GM18861 (cell line): ENCODE results near the gene IQCE.
"Not testable (repeated sequence)": the region's sequence is repeated elsewhere in the genome, so short reads cannot be mapped to it uniquely, and the experiment has no call there.

Experiments
- ATAC-seq: cut with Tn5 transposase; IDR thresholded peaks from one replicate; pipeline ENCODE4 v1.9.1; 2021; ENCODE audit not compliant: unreplicated experiment

The IQCE gene

DNA sequence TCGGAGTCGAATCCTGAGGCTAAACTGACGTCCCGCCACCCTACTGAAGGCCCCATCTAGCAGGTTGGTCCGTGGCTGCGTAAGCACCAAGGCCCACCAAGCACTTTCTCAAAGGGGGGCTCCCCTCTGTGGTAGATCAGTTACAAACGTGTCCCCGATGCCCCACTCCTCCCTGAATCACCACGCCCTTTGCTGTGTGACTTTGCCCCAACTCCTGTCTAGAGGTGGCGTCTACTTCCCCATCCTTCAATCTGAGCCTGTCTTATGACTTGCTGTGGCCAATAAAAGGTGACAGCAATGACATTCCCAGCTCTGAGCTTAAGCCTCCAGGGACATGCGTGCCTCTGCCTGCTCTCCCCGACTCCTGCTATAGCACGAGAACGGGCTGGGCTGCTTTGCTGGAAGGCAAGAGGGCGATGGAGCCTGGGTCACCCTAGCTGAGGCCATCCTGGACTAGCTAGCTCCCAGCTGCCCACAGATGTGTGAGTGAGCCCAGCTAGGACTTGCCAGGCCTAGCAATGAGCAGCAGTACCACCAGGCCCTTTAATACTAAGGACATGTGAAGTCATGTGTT lies 26.5 kb upstream of the IQCE start:
- not testable (repeated sequence) for ATAC-seq

- not testable (repeated sequence) for ATAC-seq
Measured at GRCh38 chr7:2532816-2533215, 26.0 kb upstream of the IQCE start.

- ATAC-seq: not testable (repeated sequence)
Measured at GRCh38 chr7:2533566-2533965, 25.2 kb upstream of the IQCE start.

DNA sequence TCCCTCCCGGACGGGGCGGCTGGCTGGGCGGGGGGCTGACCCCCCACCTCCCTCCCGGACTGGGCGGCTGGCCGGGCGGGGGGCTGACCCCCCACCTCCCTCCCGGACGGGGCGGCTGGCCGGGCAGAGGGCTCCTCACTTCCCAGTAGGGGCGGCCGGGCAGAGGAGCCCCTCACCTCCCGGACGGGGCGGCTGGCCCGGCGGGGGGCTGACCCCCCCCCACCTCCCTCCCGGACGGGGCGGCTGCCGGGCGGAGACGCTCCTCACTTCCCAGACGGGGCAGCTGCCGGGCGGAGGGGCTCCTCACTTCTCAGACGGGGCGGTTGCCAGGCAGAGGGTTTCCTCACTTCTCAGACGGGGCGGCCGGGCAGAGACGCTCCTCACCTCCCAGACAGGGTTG lies 24.6 kb upstream of the IQCE start:
- not testable (repeated sequence) for ATAC-seq

GRCh38 chr7:2535872-2536627 lies 22.7 kb upstream of the IQCE start:
- not testable (repeated sequence) for ATAC-seq

- ATAC-seq: no peak
Measured at GRCh38 chr7:2537981-2538851, 20.6 kb upstream of the IQCE start.

GRCh38 chr7:2539031-2539911 lies 19.5 kb upstream of the IQCE start:
- no peak for ATAC-seq

DNA sequence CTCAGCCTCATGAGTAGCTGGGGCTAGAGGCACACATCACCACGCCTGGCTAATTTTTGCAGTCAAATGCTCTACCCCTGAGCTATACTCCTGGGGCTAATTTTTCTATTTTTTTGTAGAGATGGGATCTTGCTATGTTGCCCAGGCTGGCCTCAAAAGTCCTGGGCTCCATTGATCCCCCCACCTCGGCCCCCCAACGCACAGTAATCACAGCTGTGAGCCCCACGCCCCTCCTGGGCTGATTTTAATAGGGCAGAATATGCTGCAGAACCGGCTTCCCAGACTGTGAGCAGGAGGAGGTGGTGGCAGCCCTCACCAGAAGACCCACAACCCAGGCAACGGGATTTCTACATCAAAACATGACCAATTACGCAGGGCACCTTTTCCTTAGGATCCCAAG lies 18.6 kb upstream of the IQCE start:
- ATAC-seq: no peak

DNA sequence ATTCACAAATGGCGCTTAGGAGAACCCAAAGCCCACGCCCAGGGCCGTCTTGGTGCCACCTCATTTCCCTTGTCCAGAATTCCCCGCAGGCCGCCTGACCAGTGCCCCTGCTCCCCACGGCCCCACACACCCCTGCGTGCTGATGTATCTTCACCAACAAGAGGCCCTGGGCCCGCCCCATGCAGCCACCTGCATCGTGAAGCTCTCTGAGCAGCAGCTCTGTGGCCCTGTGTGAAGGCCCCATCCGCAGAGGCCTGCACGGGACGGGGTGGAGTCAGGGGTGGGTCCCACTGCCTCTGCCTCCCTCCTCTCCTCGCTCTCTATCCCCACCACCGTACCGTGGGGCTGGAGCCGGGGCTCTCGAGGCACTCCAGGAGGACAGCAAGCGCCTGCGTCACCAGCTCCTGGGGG lies 18.1 kb upstream of the IQCE start:
- ATAC-seq: no peak

- ATAC-seq: no peak
Measured at GRCh38 chr7:2541291-2542010, 17.3 kb upstream of the IQCE start.

DNA sequence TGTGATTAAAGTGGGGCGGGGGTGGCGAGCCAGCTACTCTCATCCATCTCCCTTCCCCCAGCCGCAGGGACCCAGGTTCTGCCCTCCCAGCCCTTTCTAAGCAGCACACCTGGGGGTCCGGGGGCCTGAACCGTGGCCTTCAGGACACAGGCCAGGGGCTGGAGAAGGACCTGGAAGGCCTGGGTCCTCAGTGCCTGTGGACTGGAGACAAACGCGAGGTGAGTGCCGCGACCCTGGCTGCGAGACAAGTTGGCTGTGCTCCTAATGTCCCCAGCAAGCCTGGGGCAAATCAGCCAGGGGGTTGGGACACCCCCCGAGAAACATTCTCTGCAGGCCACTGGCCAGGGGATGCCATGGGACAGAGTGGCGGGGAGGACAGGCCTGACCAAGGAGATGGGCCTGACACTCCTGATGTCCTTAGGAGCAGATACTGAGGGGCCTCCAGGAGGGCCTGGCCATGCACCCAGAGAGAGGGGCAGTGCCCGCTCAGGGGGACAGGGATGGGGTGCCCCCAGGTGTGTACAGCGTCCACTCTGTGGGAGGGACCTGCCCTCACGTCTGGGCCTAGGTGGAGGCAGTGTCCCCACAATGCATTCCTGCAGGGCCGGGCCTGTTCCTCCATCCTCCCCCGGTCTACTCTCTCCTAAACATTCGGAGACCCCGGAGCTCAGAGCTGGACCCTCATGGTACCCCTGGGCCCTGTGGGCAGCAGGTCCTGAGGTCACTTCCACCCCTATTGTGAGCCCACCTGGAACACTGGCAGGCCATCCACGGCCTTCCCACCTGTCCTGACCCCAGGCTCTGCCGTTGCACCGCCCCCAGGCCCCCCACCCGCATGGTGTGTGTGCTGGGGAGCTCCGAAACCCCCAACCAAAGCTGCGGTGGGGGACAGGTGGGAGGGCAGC lies 16.5 kb upstream of the IQCE start:
- no peak for ATAC-seq

GRCh38 chr7:2542916-2543871 lies 15.6 kb upstream of the IQCE start:
- ATAC-seq: no peak

- no peak for ATAC-seq
Measured at GRCh38 chr7:2544541-2545188, 14.1 kb upstream of the IQCE start.

DNA sequence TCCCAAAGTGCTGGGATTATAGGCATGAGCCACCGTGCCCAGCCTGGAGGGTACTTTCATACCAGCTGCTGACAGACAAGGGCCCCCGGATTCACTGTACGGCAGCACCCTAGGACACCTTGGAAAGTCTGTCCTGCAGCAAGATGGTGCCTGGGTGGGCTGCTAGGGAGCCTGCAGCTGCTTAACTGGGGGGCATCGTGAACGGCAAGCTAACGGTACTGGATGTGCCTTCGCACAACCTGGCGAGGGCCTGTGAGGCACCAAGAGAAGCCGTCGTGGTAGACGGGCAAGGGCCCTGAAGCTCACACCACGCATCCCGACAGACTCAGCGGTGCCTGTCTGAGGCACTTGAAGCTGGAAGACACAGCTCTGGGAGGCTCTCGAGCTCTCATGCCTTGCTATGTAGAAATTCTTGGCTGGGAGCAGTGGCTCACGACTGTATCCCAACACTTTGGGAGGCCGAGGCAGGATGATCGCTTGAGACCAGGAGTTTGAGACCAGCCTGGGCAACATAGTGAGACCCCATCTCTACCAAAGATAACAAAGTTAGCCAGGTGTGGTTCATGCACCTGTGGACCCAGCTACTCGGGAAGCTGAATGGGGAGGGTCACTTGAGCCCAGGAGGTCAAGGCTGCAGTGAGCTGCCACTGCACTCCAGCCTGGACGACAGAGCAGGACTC lies 12.9 kb upstream of the IQCE start:
- no peak for ATAC-seq

DNA sequence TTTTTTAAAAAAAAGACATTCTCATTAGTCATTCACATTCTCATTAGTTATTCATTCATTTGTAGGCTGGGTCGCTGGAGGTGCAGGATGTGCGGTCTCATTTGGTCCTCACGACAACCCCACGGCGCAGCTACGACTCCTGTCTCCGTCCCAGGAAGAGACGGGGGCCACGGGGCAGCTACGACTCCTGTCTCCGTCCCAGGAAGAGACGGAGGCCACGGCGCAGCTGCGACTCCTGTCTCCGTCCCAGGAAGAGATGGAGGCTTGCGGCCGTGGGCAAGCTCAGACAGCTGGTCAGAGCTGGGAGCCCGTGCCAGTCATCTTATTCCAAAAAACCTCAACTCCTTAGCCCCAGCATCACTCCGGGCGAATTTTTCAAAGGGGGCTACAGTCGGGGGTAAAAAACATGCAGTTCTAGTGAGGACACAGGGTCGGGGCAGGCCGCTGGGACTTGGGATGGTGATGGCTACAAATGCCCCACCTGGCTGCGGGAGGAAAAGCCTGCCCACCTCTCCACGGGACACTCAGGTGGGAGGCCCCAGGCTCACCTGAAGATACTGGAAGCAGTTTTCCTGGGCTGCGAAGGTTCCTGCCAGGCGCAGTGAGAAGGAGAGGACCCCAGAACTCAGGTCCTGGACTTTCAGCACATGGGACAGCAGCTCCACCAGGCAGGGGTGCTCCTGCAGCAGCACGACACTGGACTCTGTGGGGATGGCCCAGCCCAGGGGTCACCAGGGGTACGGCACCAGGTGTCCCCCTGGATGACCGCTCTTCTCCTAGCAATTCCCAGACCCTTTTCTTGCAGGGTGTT lies 11.8 kb upstream of the IQCE start:
- no peak for ATAC-seq

GRCh38 chr7:2551418-2551817 lies 7.4 kb upstream of the IQCE start:
- no peak for ATAC-seq
